ENCODE measurements around the gene DIS3L2.

Gene DIS3L2

GRCh38 chr2:232276733-232277313, 315.3 kb downstream of the DIS3L2 start:
- Histone ChIP-seq H3K9me2 (ENCODE audit: low read depth, low read length) (no peaks in the 10 kb centered on the region), H2AFZ (ENCODE audit: low read length) (no peak overlapping the region), H3K9ac (ENCODE audit: low read length) (no peak overlapping the region), H3K27me3 (ENCODE audit: insufficient read depth, low read length) (no peaks in the 10 kb centered on the region), H3K4me1 (ENCODE audit: insufficient read depth, low read length, severe bottlenecking) (peaks cover 12% of the 10 kb centered on the region), H3K4me2 (ENCODE audit: low read length) (no peak overlapping the region), H3K27ac (ENCODE audit: low read depth, low read length, poor library complexity, severe bottlenecking) (no peak overlapping the region), H3F3A (ENCODE audit: insufficient read depth, low read length) (no peaks in the 10 kb centered on the region), H3K9me3 (ENCODE audit: low read length) (no peaks in the 10 kb centered on the region), H3K36me3 (ENCODE audit: insufficient read depth, low read length) (0 out of 2 replicates have a peak, but pooled peaks cover 2% of the 10 kb centered on the region), H4K20me1 (ENCODE audit: insufficient read depth, low read length) (no peaks in the 10 kb centered on the region), H3K4me3 (ENCODE audit: low read depth, low read length, poor library complexity, severe bottlenecking) (no peak overlapping the region), H3K79me2 (ENCODE audit: insufficient read depth, low read length) (no peaks in the 10 kb centered on the region)
- TF ChIP-seq CTCF (IDR thresholded peaks at IDR 0.05; ENCODE audit: low read length) (no peak), EZH2 (IDR thresholded peaks at IDR 0.05; ENCODE audit: borderline replicate concordance, low read length) (no peak)

- no peaks in the 10 kb centered on the region for H3K9me2 ChIP-seq (ENCODE audit: low read depth, low read length)
- H3K9me3 ChIP-seq (ENCODE audit: low read length) = no peaks in the 10 kb centered on the region
- 0 out of 2 replicates have a peak, but pooled peaks cover 2% of the 10 kb centered on the region for H3K36me3 ChIP-seq (ENCODE audit: insufficient read depth, low read length)
- no peak overlapping the region for H3K4me3 ChIP-seq (ENCODE audit: low read depth, low read length, poor library complexity, severe bottlenecking)
- no peaks in the 10 kb centered on the region for H3F3A ChIP-seq (ENCODE audit: insufficient read depth, low read length)
- H3K27ac ChIP-seq (ENCODE audit: low read depth, low read length, poor library complexity, severe bottlenecking) = no peak overlapping the region
- H4K20me1 ChIP-seq (ENCODE audit: insufficient read depth, low read length) = no peaks in the 10 kb centered on the region
- no peaks in the 10 kb centered on the region for H3K27me3 ChIP-seq (ENCODE audit: insufficient read depth, low read length)
- no peak overlapping the region for H3K4me2 ChIP-seq (ENCODE audit: low read length)
- H3K9ac ChIP-seq (ENCODE audit: low read length) = no peak overlapping the region
- H2AFZ ChIP-seq (ENCODE audit: low read length) = no peak overlapping the region
- no peaks in the 10 kb centered on the region for H3K79me2 ChIP-seq (ENCODE audit: insufficient read depth, low read length)
- TF ChIP-seq CTCF (IDR thresholded peaks at IDR 0.05; ENCODE audit: low read length) (no peak), EZH2 (IDR thresholded peaks at IDR 0.05; ENCODE audit: borderline replicate concordance, low read length) (no peak)
- H3K4me1 ChIP-seq (ENCODE audit: insufficient read depth, low read length, severe bottlenecking) = peaks cover 12% of the 10 kb centered on the region
Observed at GRCh38 chr2:232278534-232278933, 317.0 kb downstream of the DIS3L2 start.

- Histone ChIP-seq H2AFZ (ENCODE audit: low read length) (no peak overlapping the region), H3K9ac (ENCODE audit: low read length) (no peak overlapping the region), H3K4me1 (ENCODE audit: insufficient read depth, low read length, severe bottlenecking) (peaks cover 12% of the 10 kb centered on the region), H3K9me2 (ENCODE audit: low read depth, low read length) (no peaks in the 10 kb centered on the region), H3K4me2 (ENCODE audit: low read length) (no peak overlapping the region), H3F3A (ENCODE audit: insufficient read depth, low read length) (no peaks in the 10 kb centered on the region), H3K27ac (ENCODE audit: low read depth, low read length, poor library complexity, severe bottlenecking) (no peak overlapping the region), H3K4me3 (ENCODE audit: low read depth, low read length, poor library complexity, severe bottlenecking) (no peak overlapping the region), H3K9me3 (ENCODE audit: low read length) (no peaks in the 10 kb centered on the region), H3K27me3 (ENCODE audit: insufficient read depth, low read length) (no peaks in the 10 kb centered on the region), H4K20me1 (ENCODE audit: insufficient read depth, low read length) (no peaks in the 10 kb centered on the region), H3K36me3 (ENCODE audit: insufficient read depth, low read length) (0 out of 2 replicates have a peak, but pooled peaks cover 2% of the 10 kb centered on the region), H3K79me2 (ENCODE audit: insufficient read depth, low read length) (no peaks in the 10 kb centered on the region)
- TF ChIP-seq CTCF (IDR thresholded peaks at IDR 0.05; ENCODE audit: low read length) = no peak
- no peak for TF ChIP-seq EZH2 (IDR thresholded peaks at IDR 0.05; ENCODE audit: borderline replicate concordance, low read length)
Observed at GRCh38 chr2:232280341-232280740, 318.8 kb downstream of the DIS3L2 start.

Measured in OCI-LY1 (cell line).